ENCODE measurements around the gene HOOK1.
A peak's percentile ranks its signal among the peaks of the same experiment; 100 is the strongest.
"Not testable (repeated sequence)": the region's sequence is repeated elsewhere in the genome, so short reads cannot be mapped to it uniquely, and the experiment has no call there.

HOOK1 gene

GRCh38 chr1:59892841-59893811 lies 78.4 kb downstream of the HOOK1 start:
- no peak for DNase-seq

GRCh38 chr1:59897165-59897564 lies 82.4 kb downstream of the HOOK1 start:
- DNase-seq: no peak

- DNase-seq: peak; percentile 15
Measured at GRCh38 chr1:59898927-59899326, 84.2 kb downstream of the HOOK1 start.

GRCh38 chr1:59900640-59901039 lies 85.9 kb downstream of the HOOK1 start:
- no peak for DNase-seq

- DNase-seq: peak; percentile 35
Measured at GRCh38 chr1:59901770-59902388, 87.1 kb downstream of the HOOK1 start.

GRCh38 chr1:59903141-59903754 lies 88.5 kb downstream of the HOOK1 start:
- DNase-seq: no peak

GRCh38 chr1:59906931-59907330 lies 92.2 kb downstream of the HOOK1 start:
- no peak for DNase-seq

- no peak for DNase-seq
Measured at GRCh38 chr1:59908084-59908483, 93.3 kb downstream of the HOOK1 start.

GRCh38 chr1:59908682-59909081 lies 93.9 kb downstream of the HOOK1 start:
- no peak for DNase-seq

GRCh38 chr1:59914791-59915286 lies 100.1 kb downstream of the HOOK1 start:
- not testable (repeated sequence) for DNase-seq

- DNase-seq: peak; percentile 70
Measured at GRCh38 chr1:59915516-59915915, 100.8 kb downstream of the HOOK1 start.

GRCh38 chr1:59917026-59917784 lies 102.5 kb downstream of the HOOK1 start:
- DNase-seq: no peak

GRCh38 chr1:59917785-59918180 lies 103.0 kb downstream of the HOOK1 start:
- DNase-seq: no peak

GRCh38 chr1:59919746-59920145 lies 105.0 kb downstream of the HOOK1 start:
- no peak for DNase-seq

- DNase-seq: not testable (repeated sequence)
Measured at GRCh38 chr1:59921258-59921899, 106.6 kb downstream of the HOOK1 start.

- no peak for DNase-seq
Measured at GRCh38 chr1:59924653-59925052, 109.9 kb downstream of the HOOK1 start.

Measured in NCI-H226 (cell line).